NCI-H2107 (cell line): Measurements from ENCODE around the gene BCL11B.

ENCODE experiments used
- DNase-seq: peaks from one replicate; lab custom pipeline; 2025; lab: John Stamatoyannopoulos, UW

Gene BCL11B

GRCh38 chr14:99254328-99255009 lies 17.5 kb downstream of the BCL11B start:
- DNase-seq: no peak

DNA sequence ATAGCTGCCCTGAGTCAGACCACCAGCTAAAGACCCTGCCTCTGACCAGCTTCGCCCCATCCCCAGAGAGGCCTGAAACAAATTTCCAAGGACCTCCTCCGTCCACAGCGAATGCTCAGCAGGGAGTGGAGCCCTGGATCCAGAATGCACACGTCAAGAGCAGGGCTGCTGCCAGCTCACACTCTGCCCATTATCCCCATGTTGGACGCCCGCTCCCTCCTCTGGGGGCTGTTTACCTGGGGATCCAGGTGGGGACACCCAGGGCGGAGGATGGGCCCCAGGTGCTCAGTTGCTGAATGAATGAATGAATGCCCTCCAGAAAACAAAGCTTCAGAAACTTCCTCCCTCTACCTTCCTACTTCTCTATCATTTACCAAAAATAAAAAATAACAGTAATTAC lies 18.1 kb downstream of the BCL11B start:
- DNase-seq: no peak

GRCh38 chr14:99252940-99253868 lies 18.8 kb downstream of the BCL11B start:
- no peak for DNase-seq

DNA sequence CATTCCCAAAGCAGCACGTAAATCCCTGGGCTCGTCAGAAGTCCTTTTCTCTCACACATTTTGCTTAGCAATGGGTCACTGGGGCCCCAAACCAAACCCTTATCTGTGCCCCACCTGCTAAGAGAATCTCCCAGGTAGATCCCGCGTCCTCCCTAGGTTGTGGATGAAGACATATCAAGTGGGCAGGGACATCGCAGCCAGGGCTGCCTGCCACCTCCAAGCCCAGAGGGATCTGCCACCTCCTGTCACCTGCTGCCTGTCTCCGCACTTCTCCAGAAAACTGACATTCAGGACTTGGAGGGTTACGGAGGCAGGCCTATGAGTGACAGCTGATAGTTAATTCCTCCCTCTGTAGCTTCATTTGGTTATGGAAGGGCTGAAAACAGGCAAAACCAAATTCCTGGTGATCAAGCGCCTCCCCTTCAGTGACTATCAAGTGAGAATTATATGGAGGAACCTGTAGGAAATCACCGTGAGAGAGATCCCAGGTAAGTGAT lies 19.5 kb downstream of the BCL11B start:
- no peak for DNase-seq

GRCh38 chr14:99251721-99252120 lies 20.3 kb downstream of the BCL11B start:
- DNase-seq: no peak

- DNase-seq: no peak
Observed at GRCh38 chr14:99250636-99251208, 21.3 kb downstream of the BCL11B start.

- DNase-seq: no peak
Observed at GRCh38 chr14:99249389-99249788, 22.6 kb downstream of the BCL11B start.

- no peak for DNase-seq
Observed at GRCh38 chr14:99248761-99249171, 23.2 kb downstream of the BCL11B start.

DNA sequence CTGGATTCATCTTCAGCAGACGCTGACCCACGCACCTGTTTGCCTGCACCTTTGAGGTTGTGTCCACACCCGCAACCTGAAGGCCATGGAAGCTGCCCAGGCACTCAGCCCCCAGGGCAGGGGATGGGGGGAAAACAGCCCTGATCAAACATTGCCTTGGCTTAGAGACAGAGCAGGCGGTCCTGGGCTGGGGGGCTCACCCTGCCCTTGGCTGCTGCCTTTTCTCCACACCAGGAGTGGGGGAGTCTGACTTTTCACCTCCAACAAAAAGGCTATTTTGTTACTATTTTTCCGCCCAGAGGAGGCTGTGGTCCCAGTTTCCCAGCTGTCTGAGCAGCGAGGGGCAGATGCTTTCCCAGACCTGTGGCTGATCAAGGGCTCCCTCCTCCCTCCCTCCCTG lies 24.2 kb downstream of the BCL11B start:
- no peak for DNase-seq

- DNase-seq: no peak
Observed at GRCh38 chr14:99247101-99247729, 24.8 kb downstream of the BCL11B start.

- DNase-seq: no peak
Observed at GRCh38 chr14:99246536-99247097, 25.4 kb downstream of the BCL11B start.

DNA sequence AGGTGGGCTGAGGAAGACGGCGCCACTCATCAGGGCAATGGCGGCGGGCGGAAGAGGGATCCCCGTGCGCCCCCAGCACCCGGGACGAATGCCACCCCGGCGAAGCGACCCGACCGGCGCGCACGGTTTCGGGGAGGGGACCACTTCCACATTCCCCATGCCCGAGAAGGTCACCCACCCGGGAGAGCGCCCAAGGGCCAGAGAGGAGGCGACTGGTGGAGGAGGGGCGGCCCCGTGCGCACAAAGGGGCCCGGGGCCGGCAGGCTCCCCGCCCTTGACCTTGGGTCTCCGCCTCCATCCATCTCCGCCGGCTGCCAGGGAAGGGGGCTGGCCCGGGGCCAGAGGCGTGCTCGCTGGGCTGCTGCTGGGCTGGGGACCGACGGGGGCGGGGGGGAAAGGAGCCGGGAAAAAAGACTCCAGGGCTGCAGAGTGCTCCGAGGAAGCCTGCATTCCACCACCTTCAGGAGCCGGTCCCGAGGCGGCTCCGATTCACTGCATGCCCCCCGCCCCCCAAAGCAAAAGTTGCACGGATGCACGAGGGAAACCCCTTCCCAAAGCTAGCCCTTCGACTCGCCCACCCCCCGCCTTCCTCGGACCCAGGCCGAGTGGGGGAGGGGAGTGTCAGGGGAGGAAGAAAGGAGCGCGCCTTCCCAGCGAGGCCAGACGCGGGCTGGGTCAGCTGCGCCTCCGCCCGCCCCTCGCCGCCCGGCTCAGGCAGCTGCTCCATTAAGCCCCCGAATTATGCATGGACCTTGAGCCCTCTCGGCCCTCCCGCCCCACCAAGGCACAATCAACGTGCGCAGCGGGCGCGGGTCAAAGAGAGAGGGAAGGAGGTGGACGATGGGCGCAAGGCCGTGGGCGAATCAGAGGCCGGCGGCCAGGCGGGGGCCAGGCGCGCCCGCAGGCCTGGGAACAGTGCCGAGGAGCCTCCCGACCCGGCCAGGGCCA lies 26.2 kb downstream of the BCL11B start:
- DNase-seq: no peak

- no peak for DNase-seq
Observed at GRCh38 chr14:99244941-99245563, 26.9 kb downstream of the BCL11B start.

DNA sequence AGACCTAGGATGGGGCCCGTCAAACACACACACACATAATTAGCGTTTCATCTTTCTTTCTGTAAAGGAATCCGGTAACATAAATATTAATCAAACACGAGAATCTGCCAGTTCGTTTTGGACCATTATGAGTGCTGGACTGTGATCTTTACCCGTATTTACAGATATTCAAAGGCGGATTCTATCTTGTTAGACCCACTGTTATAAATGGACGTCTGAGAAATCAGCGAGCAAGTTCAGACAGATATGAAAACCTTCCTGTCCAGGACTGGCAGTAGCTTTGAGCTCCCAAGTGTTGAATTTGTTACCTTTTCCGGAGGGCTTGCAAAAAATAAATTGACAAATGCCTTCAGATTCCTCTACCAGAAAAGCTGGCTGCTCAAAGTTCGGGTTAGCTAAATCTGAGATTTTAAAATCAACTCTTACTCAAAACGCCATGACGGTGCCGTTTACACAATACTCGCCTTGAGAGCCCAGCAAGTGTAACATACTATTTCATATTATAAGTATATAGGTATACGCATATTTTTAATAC lies 27.6 kb downstream of the BCL11B start:
- no peak for DNase-seq

DNA sequence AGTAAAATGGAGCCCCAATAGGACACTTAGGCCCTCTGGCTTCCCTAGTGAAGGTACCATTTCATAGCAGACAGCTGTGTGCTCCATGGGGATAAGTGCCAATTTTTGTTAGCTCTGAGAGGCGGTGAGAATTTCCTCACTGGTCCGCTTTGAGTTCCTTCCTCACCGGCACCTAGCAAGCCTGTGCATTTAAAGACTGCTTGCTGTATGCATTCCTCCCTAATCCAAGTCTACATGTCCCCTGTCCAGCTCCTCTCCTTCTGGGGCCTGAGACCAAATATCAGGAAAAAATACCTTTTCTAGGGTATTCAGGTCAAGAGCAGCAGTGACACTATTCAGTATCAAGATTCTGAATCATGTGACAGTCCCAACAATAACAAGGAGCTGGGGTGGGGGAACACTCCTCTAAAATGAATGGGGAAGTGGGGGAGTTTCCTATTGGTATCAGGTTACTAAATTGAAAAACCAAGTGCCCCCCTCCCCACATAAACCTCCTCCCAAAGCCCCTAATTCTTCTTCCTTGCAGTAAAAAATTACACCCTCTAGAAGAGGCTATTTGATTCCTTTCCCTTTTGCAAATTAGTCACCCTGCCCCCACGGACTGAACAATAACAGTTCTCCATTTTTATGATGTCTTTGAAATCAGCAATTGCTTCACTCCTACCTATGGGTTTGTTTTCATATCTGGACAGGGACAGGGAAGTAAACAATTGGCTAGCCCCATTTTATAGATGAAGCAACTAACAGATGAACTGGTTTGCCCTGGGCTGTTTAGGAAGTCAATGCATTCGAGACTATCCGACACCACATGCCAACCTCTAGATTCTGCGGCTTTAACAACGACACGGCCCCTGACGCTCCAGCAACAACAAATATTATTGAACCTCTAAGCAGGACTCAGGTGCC lies 28.9 kb downstream of the BCL11B start:
- DNase-seq: no peak

- no peak for DNase-seq
Observed at GRCh38 chr14:99242238-99242637, 29.8 kb downstream of the BCL11B start.

GRCh38 chr14:99241325-99242010 lies 30.5 kb downstream of the BCL11B start:
- DNase-seq: no peak

- DNase-seq: no peak
Observed at GRCh38 chr14:99240627-99241324, 31.2 kb downstream of the BCL11B start.
